ENCODE measurements around the gene CRHR1.

The CRHR1 gene

DNA sequence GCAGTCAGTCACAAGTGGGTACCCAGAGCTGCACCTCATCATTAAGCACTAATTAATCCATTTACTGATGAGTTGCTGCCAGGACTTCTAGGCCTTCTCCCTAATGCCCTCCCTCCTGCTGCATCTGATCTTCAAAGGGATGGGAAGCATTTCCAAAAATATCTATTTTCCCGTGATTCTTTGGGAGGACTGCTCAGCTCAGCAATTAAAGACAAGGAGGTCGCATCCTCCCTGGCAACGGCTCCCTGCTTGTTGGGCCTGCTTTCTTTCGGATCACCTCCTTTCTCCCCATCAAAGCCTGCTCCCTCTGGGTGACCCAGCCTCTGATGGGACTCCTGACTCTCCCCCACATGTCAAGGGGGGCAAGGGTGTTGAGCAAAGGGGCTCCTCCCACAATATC, 34.6 kb downstream of the CRHR1 start:
- Histone ChIP-seq H3K4me3 (replicated peaks; ENCODE audit: insufficient read depth, low read length) (no peak overlapping the region), H3K27ac (replicated peaks) (no peak overlapping the region), H3K27me3 (ENCODE audit: insufficient read depth, poor library complexity, severe bottlenecking) (no peaks in the 10 kb centered on the region)
- TF ChIP-seq, protein P1, sequence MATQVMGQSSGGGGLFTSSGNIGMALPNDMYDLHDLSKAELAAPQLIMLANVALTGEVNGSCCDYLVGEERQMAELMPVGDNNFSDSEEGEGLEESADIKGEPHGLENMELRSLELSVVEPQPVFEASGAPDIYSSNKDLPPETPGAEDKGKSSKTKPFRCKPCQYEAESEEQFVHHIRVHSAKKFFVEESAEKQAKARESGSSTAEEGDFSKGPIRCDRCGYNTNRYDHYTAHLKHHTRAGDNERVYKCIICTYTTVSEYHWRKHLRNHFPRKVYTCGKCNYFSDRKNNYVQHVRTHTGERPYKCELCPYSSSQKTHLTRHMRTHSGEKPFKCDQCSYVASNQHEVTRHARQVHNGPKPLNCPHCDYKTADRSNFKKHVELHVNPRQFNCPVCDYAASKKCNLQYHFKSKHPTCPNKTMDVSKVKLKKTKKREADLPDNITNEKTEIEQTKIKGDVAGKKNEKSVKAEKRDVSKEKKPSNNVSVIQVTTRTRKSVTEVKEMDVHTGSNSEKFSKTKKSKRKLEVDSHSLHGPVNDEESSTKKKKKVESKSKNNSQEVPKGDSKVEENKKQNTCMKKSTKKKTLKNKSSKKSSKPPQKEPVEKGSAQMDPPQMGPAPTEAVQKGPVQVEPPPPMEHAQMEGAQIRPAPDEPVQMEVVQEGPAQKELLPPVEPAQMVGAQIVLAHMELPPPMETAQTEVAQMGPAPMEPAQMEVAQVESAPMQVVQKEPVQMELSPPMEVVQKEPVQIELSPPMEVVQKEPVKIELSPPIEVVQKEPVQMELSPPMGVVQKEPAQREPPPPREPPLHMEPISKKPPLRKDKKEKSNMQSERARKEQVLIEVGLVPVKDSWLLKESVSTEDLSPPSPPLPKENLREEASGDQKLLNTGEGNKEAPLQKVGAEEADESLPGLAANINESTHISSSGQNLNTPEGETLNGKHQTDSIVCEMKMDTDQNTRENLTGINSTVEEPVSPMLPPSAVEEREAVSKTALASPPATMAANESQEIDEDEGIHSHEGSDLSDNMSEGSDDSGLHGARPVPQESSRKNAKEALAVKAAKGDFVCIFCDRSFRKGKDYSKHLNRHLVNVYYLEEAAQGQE (IDR thresholded peaks at IDR 0.05; ENCODE audit: insufficient replicate concordance, low read depth), result no peak
- TF ChIP-seq GABPA (IDR thresholded peaks at IDR 0.05; ENCODE audit: low read depth) (no peak), SPI1 (IDR thresholded peaks at IDR 0.05; ENCODE audit: borderline replicate concordance, low read depth) (no peak), POLR2AphosphoS5 (IDR thresholded peaks at IDR 0.05; ENCODE audit: low read depth) (no peak)
- TF ChIP-seq, protein P2, sequence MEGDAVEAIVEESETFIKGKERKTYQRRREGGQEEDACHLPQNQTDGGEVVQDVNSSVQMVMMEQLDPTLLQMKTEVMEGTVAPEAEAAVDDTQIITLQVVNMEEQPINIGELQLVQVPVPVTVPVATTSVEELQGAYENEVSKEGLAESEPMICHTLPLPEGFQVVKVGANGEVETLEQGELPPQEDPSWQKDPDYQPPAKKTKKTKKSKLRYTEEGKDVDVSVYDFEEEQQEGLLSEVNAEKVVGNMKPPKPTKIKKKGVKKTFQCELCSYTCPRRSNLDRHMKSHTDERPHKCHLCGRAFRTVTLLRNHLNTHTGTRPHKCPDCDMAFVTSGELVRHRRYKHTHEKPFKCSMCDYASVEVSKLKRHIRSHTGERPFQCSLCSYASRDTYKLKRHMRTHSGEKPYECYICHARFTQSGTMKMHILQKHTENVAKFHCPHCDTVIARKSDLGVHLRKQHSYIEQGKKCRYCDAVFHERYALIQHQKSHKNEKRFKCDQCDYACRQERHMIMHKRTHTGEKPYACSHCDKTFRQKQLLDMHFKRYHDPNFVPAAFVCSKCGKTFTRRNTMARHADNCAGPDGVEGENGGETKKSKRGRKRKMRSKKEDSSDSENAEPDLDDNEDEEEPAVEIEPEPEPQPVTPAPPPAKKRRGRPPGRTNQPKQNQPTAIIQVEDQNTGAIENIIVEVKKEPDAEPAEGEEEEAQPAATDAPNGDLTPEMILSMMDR (IDR thresholded peaks at IDR 0.05; ENCODE audit: insufficient read depth, low read length), result no peak
- no peak for DNase-seq (ENCODE audit: low read depth in 1 of 2, low spot score in 1 of 2)

DNA sequence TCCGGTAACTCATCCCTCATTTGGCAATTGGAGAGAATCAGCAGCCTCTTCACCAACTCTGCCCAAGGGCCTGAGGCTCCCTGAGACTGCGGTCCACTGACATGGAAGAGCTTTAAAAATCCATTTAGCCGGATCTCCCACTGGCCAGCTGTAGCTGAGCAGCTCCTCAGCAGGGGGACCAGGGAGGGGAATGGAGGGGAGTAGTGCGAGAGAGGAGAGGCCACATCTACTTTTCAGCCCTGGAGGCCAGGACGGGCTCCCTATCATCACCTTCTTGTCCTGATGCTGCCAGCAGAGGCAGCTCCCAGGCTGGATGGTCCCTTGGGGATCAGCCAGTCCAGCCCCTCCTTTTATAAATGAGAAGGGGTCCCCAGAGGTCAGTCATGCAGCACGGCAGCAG, 35.5 kb downstream of the CRHR1 start:
- DNase-seq (ENCODE audit: low read depth in 1 of 2, low spot score in 1 of 2), result no peak
- Histone ChIP-seq H3K27me3 (ENCODE audit: insufficient read depth, poor library complexity, severe bottlenecking) (no peaks in the 10 kb centered on the region), H3K4me3 (replicated peaks; ENCODE audit: insufficient read depth, low read length) (no peak overlapping the region), H3K27ac (replicated peaks) (no peak overlapping the region)
- TF ChIP-seq, protein P2 (IDR thresholded peaks at IDR 0.05; ENCODE audit: insufficient read depth, low read length), result no peak
- TF ChIP-seq SPI1 (IDR thresholded peaks at IDR 0.05; ENCODE audit: borderline replicate concordance, low read depth), result no peak

DNA sequence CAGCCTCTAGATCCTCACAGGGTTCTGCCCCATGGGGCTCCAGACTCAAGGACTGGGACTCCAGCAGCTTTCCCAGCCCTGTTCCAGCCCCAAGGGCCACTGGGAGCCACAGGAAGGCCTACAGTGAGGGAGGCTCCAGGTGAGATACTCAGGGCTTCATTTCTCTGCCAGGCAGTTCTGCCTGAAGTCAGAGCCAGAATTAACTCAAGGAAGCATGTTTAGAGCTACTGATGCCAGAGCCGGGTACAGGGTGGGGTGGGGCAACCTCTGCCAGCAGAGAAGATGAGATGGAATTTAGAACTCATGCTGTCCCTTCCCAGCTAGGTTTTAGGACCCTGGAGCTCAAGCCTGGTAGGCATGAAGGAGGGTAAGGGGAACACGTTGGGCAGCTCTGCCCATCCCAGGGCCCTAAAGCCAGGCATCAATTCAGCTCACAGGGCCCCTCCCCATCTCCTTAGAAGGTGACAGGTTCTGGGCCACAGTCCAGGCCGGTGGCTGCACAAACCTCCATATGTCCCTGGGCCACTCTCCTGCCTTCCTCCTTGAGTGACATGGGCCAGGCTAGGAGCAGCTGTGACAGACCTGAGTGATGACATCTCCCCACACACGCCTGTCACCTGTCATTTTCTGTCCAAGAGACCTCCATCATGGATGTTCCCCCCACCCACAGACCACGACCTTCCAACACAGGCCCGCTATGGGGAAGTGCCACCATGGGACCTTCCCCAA, 36.1 kb downstream of the CRHR1 start:
- Histone ChIP-seq H3K27ac (replicated peaks) (no peak overlapping the region), H3K27me3 (ENCODE audit: insufficient read depth, poor library complexity, severe bottlenecking) (no peaks in the 10 kb centered on the region), H3K4me3 (replicated peaks; ENCODE audit: insufficient read depth, low read length) (no peak overlapping the region)
- DNase-seq (ENCODE audit: low read depth in 1 of 2, low spot score in 1 of 2), result no peak
- TF ChIP-seq GABPA (IDR thresholded peaks at IDR 0.05; ENCODE audit: low read depth) (no peak), SPI1 (IDR thresholded peaks at IDR 0.05; ENCODE audit: borderline replicate concordance, low read depth) (no peak), POLR2AphosphoS5 (IDR thresholded peaks at IDR 0.05; ENCODE audit: low read depth) (no peak)
- TF ChIP-seq, protein P2 (IDR thresholded peaks at IDR 0.05; ENCODE audit: insufficient read depth, low read length), result no peak
- TF ChIP-seq, protein P1 (IDR thresholded peaks at IDR 0.05; ENCODE audit: insufficient replicate concordance, low read depth), result no peak

DNA sequence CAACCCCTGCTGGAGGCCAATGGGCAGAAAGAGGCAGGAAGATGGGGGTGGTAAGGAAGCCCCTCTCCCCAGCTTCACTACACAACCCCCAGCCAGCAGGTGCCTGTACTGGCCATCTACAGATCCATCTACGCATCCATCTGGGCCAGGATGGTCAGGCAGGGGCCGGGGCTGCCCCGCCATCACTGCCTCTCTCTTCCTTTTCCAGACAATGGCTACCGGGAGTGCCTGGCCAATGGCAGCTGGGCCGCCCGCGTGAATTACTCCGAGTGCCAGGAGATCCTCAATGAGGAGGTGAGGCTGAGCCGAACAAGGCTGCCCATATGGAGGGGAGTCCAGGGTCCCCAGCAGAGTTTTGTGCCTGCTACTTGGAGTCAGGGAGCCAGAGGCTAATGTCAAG, 37.0 kb downstream of the CRHR1 start:
- H3K27ac ChIP-seq (replicated peaks), result no peak overlapping the region
- no peaks in the 10 kb centered on the region for H3K27me3 ChIP-seq (ENCODE audit: insufficient read depth, poor library complexity, severe bottlenecking)
- H3K4me3 ChIP-seq (replicated peaks; ENCODE audit: insufficient read depth, low read length), result no peak overlapping the region
- no peak for DNase-seq (ENCODE audit: low read depth in 1 of 2, low spot score in 1 of 2)
- TF ChIP-seq, protein P2 (IDR thresholded peaks at IDR 0.05; ENCODE audit: insufficient read depth, low read length), result no peak
- TF ChIP-seq, protein P1 (IDR thresholded peaks at IDR 0.05; ENCODE audit: insufficient replicate concordance, low read depth), result no peak
- TF ChIP-seq SPI1 (IDR thresholded peaks at IDR 0.05; ENCODE audit: borderline replicate concordance, low read depth), result no peak
- no peak for TF ChIP-seq POLR2AphosphoS5 (IDR thresholded peaks at IDR 0.05; ENCODE audit: low read depth)
- no peak for TF ChIP-seq GABPA (IDR thresholded peaks at IDR 0.05; ENCODE audit: low read depth)

Data from HL-60 (cell line).